ENCODE data around the gene GRHPR.

The GRHPR gene

DNA sequence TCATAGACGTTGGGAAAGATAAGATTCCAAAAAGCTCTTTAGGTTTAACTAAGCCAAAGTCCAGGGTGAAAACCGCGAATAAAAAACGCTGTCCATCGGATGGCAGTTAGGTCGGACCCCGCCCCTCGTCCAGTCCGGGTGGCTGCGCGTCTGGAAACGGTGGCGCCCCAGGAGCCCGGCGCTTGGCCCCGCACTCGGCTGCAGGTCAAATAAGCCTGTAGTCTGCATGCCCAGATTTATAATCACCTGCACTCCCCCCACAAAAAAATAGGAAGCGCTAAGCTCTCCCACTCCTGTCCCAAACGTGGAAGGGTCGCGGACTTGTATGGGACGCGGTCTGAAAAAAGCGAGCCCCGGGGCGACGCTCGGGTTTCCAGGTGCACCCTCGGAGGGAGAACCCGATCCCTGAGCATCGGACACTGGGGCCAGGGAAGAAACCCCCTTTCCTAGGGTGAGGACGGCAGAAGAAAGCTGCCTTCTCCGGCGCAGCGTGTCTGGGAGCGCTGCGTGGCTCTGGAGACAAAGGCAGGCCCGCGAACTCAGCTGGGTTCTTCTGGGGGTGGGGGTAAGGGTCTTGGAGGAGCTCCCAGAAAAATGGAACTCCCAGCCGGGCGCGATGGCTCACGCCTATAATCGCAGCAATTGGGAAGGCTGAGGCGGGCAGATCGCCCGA lies 43.7 kb downstream of the GRHPR start (continued):
- TF ChIP-seq ZNF580 (tag by site-specific recombination; IDR thresholded peaks at IDR 0.05) (no peak), ZNF426 (tag by site-specific recombination; IDR thresholded peaks at IDR 0.05) (no peak), ZNF792 (tag by site-specific recombination; IDR thresholded peaks at IDR 0.05) (no peak), YY1 (tag by site-specific recombination; IDR thresholded peaks at IDR 0.05) (0 out of 2 replicates have a peak, but pooled peaks have one; percentile 13), ZNF513 (tag by site-specific recombination; IDR thresholded peaks at IDR 0.05) (no peak), ZFP37 (tag by site-specific recombination; IDR thresholded peaks at IDR 0.05) (no peak), SP2 (tag by site-specific recombination; IDR thresholded peaks at IDR 0.05) (peak; percentile 72), ZNF473 (tag by site-specific recombination; IDR thresholded peaks at IDR 0.05) (no peak), ZNF529 (tag by site-specific recombination; IDR thresholded peaks at IDR 0.05; ENCODE audit: insufficient replicate concordance) (no peak), HOXA7 (CRISPR knock-in tag; IDR thresholded peaks at IDR 0.05; ENCODE audit: borderline replicate concordance) (no peak), ZBTB11 (tag by site-specific recombination; conservative IDR thresholded peaks at IDR 0.05; ENCODE audit: low read depth) (no peak), ZNF830 (tag by site-specific recombination; IDR thresholded peaks at IDR 0.05; ENCODE audit: low read depth) (no peak), ZNF677 (tag by site-specific recombination; IDR thresholded peaks at IDR 0.05) (no peak), ZNF138 (tag by site-specific recombination; IDR thresholded peaks at IDR 0.05; ENCODE audit: borderline replicate concordance) (no peak), ZNF701 (tag by site-specific recombination; IDR thresholded peaks at IDR 0.05) (no peak), ZNF354C (tag by site-specific recombination; IDR thresholded peaks at IDR 0.05; ENCODE audit: borderline replicate concordance, low read depth) (no peak), ZNF24 (tag by site-specific recombination; IDR thresholded peaks at IDR 0.05) (0 out of 2 replicates have a peak, but pooled peaks have one; percentile 31), ZNF571 (tag by site-specific recombination; IDR thresholded peaks at IDR 0.05) (no peak), ZNF341 (tag by site-specific recombination; IDR thresholded peaks at IDR 0.05; ENCODE audit: low read depth) (peak; percentile 18)
- TF ChIP-seq, protein P1, sequence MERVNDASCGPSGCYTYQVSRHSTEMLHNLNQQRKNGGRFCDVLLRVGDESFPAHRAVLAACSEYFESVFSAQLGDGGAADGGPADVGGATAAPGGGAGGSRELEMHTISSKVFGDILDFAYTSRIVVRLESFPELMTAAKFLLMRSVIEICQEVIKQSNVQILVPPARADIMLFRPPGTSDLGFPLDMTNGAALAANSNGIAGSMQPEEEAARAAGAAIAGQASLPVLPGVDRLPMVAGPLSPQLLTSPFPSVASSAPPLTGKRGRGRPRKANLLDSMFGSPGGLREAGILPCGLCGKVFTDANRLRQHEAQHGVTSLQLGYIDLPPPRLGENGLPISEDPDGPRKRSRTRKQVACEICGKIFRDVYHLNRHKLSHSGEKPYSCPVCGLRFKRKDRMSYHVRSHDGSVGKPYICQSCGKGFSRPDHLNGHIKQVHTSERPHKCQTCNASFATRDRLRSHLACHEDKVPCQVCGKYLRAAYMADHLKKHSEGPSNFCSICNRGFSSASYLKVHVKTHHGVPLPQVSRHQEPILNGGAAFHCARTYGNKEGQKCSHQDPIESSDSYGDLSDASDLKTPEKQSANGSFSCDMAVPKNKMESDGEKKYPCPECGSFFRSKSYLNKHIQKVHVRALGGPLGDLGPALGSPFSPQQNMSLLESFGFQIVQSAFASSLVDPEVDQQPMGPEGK (tag by site-specific recombination; IDR thresholded peaks at IDR 0.05), result 0 out of 2 replicates have a peak, but pooled peaks have one; percentile 38
- TF ChIP-seq, protein P2, sequence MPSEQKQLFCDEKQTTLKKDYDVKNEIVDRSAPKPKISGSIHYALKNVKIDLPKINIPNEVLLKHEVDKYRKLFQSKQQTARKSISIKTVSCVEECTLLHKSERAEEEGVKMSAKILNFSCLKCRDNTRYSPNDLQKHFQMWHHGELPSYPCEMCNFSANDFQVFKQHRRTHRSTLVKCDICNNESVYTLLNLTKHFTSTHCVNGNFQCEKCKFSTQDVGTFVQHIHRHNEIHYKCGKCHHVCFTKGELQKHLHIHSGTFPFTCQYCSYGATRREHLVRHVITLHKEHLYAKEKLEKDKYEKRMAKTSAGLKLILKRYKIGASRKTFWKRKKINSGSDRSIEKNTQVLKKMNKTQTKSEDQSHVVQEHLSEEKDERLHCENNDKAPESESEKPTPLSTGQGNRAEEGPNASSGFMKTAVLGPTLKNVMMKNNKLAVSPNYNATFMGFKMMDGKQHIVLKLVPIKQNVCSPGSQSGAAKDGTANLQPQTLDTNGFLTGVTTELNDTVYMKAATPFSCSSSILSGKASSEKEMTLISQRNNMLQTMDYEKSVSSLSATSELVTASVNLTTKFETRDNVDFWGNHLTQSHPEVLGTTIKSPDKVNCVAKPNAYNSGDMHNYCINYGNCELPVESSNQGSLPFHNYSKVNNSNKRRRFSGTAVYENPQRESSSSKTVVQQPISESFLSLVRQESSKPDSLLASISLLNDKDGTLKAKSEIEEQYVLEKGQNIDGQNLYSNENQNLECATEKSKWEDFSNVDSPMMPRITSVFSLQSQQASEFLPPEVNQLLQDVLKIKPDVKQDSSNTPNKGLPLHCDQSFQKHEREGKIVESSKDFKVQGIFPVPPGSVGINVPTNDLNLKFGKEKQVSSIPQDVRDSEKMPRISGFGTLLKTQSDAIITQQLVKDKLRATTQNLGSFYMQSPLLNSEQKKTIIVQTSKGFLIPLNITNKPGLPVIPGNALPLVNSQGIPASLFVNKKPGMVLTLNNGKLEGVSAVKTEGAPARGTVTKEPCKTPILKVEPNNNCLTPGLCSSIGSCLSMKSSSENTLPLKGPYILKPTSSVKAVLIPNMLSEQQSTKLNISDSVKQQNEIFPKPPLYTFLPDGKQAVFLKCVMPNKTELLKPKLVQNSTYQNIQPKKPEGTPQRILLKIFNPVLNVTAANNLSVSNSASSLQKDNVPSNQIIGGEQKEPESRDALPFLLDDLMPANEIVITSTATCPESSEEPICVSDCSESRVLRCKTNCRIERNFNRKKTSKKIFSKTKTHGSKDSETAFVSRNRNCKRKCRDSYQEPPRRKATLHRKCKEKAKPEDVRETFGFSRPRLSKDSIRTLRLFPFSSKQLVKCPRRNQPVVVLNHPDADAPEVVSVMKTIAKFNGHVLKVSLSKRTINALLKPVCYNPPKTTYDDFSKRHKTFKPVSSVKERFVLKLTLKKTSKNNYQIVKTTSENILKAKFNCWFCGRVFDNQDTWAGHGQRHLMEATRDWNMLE (tag by site-specific recombination; conservative IDR thresholded peaks at IDR 0.05; ENCODE audit: low read depth), result no peak
